ENCODE measurements around the gene STAB2. TPM values are rescaled to one million over a fixed set of nuclear protein-coding genes. Genes with fewer than 3 reads are reported as not detected.
A peak's percentile ranks its signal among the peaks of the same experiment; 100 is the strongest.

Gene STAB2
- total RNA-seq, 3 donors from 2014 or later: 0.85 to 1.5 (median 0.98) TPM

DNA sequence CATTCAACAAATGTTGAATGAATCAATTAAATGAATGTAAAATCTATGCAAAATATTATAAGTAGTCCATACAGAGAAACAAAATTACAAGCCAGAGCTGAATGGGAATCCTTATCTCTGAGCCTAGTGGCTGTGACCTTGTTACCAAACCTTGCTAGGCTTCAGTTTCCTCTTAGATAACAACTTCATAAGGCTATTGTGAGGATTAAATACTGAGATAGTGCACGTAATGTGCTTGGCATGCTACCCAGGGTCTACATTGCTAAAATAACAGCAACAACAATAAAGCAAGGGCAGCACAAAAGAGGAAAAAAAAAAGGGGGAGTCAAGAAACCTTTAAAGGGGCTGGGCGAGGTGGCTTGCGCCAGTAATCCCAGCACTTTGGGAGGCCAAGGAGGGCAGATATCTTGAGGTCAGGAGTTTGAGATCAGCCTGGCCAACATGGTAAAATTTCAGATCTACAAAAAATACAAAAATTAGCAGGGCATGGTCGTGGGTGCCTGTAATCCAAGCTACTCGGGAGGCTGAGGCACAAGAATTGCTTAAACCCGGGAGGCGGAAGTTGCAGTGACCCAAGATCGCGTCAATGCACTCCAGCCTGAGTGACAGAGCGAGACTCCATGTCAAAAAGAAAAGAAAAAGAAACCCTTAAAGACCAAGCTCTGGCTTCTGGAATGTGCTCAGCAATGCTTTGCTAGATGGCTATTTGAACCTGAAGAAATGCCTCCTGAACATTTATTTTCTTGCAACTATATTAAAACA, 14.1 kb downstream of the STAB2 start:
- TF ChIP-seq, protein P1, sequence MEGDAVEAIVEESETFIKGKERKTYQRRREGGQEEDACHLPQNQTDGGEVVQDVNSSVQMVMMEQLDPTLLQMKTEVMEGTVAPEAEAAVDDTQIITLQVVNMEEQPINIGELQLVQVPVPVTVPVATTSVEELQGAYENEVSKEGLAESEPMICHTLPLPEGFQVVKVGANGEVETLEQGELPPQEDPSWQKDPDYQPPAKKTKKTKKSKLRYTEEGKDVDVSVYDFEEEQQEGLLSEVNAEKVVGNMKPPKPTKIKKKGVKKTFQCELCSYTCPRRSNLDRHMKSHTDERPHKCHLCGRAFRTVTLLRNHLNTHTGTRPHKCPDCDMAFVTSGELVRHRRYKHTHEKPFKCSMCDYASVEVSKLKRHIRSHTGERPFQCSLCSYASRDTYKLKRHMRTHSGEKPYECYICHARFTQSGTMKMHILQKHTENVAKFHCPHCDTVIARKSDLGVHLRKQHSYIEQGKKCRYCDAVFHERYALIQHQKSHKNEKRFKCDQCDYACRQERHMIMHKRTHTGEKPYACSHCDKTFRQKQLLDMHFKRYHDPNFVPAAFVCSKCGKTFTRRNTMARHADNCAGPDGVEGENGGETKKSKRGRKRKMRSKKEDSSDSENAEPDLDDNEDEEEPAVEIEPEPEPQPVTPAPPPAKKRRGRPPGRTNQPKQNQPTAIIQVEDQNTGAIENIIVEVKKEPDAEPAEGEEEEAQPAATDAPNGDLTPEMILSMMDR (IDR thresholded peaks at IDR 0.05): no peak
- ATAC-seq: no peak
- intact Hi-C loops (cut with DNase I, micrococcal nuclease): no loop called here
- Histone ChIP-seq H3K9me3 (no peaks in the 10 kb centered on the region), H3K36me3 (ENCODE audit: low read depth) (no peaks in the 10 kb centered on the region), H3K4me1 (ENCODE audit: low read depth) (no peaks in the 10 kb centered on the region), H3K4me3 (no peak overlapping the region)
- DNase-seq: no peak

GRCh38 chr12:103620395-103620794, 33.3 kb downstream of the STAB2 start:
- intact Hi-C loops (cut with DNase I, micrococcal nuclease): loop anchor here in 1 of 2 donors (10.0 kb wide), 1 partner anchor 254 kb away; no protein-coding TSS in a partner anchor
- TF ChIP-seq, protein P1 (IDR thresholded peaks at IDR 0.05): no peak
- no peaks in the 10 kb centered on the region for H3K4me1 ChIP-seq (ENCODE audit: low read depth)
- DNase-seq (no peak), ATAC-seq (no peak)
- no peaks in the 10 kb centered on the region for H3K36me3 ChIP-seq (ENCODE audit: low read depth)
- no peak overlapping the region for H3K4me3 ChIP-seq
- H3K9me3 ChIP-seq: no peaks in the 10 kb centered on the region

DNA sequence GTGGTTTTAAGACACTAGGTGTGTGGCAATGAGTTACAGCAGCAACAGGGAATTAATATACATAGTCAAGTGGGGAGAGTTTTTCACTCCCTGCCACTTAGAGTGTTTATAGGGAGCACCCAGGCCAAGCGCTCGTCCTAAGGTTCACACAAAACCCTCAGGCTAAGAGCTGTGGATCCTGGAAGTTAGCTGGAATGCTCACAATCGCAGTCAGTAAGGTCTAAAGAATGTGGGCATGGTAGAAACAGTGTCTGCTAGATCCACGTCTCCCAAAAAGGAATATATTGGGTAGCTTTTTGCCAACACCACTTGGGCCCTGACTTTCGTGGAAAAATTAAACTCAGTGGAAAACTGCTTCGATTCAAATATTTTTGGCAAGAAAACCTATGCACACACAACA, 36.6 kb downstream of the STAB2 start:
- no peaks in the 10 kb centered on the region for H3K36me3 ChIP-seq (ENCODE audit: low read depth)
- no peak overlapping the region for H3K4me3 ChIP-seq
- H3K4me1 ChIP-seq (ENCODE audit: low read depth): no peaks in the 10 kb centered on the region
- no peak for ATAC-seq
- DNase-seq: no peak
- intact Hi-C loops (cut with DNase I, micrococcal nuclease): loop anchor here in 1 of 2 donors (10.0 kb wide), 1 partner anchor 251 kb away; no protein-coding TSS in a partner anchor
- TF ChIP-seq, protein P1 (IDR thresholded peaks at IDR 0.05): no peak
- no peaks in the 10 kb centered on the region for H3K9me3 ChIP-seq

- no peaks in the 10 kb centered on the region for H3K9me3 ChIP-seq
- no peaks in the 10 kb centered on the region for H3K36me3 ChIP-seq (ENCODE audit: low read depth)
- DNase-seq (peak in 2 of 3 donors; percentile 63 to 72), ATAC-seq (peak; percentile 95)
- H3K4me3 ChIP-seq: no peak overlapping the region
- intact Hi-C loops (cut with DNase I, micrococcal nuclease): loop anchor here in 1 of 2 donors (10.0 kb wide), 1 partner anchor 248 kb away; no protein-coding TSS in a partner anchor
- TF ChIP-seq, protein P1 (IDR thresholded peaks at IDR 0.05): peak; percentile 30
- H3K4me1 ChIP-seq (ENCODE audit: low read depth): no peaks in the 10 kb centered on the region
Measured at GRCh38 chr12:103626498-103626897, 39.4 kb downstream of the STAB2 start.

DNA sequence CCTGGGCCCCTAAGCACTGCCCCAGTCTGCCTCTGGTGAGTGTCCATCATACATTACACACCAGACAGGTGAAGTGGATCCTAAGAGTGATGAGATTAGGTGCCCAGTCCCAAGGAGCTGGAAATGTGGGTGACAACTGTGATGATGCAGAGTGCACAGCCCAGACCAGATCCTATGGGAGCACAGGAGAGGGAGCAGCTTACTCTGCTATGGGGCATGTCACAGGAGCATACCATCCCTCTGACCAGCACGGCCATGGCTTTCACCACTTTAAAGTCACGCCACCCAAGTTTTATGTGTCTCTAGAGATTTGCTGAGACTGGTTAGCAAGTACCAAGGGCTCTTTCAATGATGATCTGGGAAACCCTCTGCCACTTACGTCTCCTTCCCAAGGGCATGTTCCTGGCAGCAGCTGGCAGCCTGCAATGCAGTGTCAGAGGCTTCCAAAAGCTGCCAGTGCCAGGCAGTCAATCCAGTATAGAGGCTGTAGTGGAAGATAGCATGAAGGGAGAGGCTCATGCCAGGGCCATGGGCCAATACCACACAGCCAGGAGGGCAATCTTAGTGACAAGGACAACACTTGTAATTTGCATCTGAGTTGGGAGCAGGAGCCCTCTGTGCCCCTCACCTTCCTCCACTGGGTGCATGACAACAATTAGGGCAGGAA, 40.2 kb downstream of the STAB2 start:
- Histone ChIP-seq H3K4me3 (no peak overlapping the region), H3K9me3 (no peaks in the 10 kb centered on the region), H3K4me1 (ENCODE audit: low read depth) (no peaks in the 10 kb centered on the region), H3K36me3 (ENCODE audit: low read depth) (no peaks in the 10 kb centered on the region)
- intact Hi-C loops (cut with DNase I, micrococcal nuclease): loop anchor here in 1 of 2 donors (10.0 kb wide), 1 partner anchor 247 kb away; no protein-coding TSS in a partner anchor
- DNase-seq: no peak
- peak; percentile 14 for ATAC-seq
- TF ChIP-seq, protein P1 (IDR thresholded peaks at IDR 0.05): no peak

Data from mucosa of descending colon (tissue), 3 donors.